Measurements from ENCODE around the gene KIFC3.
A peak's percentile ranks its signal among the peaks of the same experiment; 100 is the strongest.
"Not testable (repeated sequence)": the region's sequence is repeated elsewhere in the genome, so short reads cannot be mapped to it uniquely, and the experiment has no call there.

Gene KIFC3

DNA sequence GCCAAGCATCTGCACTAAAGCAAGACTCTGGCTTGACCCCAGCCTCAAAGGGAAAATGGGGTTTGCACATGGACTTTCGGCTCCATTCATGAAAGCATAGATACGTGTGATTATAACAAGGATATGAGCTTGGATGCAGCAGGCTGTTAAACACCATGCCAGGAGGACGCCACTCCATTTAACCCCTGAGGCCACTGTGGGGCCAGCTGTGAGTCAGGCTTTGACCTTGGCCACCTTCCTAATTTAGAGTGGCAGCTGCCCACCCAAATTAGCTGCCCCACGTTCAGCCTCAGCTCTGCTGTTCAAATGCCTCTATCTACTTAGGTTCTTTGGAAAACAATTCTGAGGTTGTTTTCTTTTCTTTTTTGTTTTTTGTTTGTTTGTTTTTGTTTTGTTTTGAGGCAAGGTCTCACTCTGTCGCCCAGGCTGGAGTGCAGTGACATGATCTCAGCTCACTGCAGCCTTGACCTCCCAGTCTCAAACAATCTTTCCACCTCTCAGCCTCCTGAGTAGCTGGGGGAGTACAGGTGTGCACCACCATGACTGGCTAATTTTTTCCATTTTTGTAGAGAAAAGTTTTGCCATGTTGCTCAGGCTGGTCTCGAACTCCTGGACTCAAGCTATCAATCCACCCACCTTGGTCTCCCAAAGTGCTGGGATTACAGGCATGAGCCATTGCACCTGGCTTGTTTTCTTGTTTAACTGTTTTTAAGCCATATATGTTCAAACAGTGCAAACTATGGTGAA is 23.2 kb upstream of the KIFC3 start:
- DNase-seq = no peak

- no peak for DNase-seq
Observed at GRCh38 chr16:57824888-57825287, 22.6 kb upstream of the KIFC3 start.

DNA sequence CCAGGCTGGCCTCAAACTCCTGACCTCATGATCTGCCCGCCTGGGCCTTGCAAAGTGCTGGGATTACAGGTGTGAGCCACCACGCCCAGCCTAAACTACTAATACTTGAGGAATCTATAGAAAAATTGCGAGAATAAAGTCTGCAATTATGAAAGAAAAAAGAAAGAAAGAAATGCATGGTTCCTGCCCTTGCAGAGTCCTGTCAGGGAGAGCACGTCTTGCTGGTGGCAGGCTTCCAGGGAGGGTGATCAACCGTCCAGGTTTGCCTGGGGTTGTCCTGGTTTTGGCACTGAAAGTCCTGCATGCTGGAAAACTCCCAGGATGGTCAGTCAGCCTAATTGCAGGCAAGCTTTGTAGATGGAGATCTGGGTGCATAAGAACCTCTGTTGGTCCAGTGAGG is 21.5 kb upstream of the KIFC3 start:
- DNase-seq = no peak

DNA sequence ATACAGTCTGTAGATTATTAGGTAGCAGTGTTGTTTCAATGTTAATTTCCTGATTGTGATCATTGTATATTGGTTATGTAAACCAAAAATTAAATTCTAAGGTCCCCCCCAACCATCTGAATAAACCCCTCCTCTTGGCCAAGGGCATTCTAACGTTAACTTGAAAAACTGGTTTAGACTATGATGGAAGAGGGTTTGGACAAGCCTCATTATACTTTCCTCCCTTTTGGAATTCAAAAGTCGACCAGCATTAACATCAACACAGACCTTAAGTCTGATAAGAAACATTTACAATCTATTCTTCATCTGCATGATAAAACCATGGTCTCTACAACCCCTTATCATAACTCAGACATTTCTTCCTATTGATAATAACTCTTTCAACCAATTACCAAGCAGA is 20.6 kb upstream of the KIFC3 start:
- no peak for DNase-seq

DNA sequence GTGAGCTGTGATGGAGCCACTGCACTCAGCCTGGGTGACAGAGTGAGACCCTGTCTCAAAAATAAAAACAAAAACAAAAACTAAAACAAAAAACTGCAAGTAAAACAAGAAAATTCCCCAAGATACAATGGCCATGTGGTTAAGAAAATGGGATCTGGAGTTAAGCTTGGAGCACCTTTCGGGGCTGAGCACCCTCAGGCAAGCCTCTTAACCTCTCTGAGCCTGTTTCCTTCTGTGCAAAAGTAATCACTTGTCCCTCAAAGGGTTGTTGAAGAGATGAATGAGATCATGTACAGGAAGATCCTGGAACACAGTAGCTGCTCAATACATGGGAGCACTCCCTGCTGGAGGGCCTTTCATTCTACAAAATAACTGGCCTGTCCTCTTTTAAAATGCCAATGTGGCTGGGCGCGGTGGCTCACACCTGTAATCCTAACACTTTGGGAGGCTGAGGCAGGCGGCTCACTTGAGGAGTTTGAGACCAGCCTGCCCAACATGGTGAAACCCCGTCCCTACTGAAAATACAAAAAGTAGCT is 19.8 kb upstream of the KIFC3 start:
- no peak for DNase-seq

DNA sequence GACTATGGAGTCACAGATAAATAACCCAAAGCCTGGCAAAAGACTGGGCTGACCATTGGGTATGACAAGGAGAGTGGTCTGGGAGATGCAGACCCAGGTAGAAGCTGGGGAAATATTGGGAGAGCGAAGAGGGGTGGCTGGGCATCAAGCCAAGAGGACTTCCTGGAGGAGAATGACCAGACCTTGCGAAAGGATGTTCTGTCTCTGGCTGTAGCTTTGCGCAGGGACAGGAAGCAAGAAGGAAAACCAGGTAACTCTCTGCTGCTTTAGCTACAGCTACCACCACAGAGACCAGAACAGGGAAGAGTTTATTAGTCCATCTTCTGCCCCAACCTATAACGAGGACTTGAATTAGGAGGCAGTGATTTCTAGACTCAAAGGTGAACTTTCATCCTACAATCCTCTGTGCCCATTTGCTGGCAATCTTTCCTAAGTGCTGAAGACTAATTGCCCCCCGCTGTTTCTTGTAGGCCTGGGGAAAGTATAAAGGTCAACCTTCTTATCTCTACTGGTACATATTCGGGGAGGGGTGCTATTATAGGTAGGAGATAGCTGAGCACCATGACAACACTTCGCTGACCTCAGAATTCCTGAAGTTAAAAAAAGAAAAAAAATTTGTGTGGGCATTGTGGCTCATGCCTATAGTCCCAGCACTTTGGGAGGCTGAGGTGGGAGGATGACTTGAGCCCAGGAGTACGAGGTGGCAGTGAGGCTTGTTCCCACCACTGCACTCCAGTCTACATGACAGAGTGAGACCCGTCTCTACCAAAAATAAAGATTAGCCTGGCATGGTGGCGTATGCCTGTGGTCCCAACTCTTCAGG is 19.1 kb upstream of the KIFC3 start:
- DNase-seq = no peak

DNA sequence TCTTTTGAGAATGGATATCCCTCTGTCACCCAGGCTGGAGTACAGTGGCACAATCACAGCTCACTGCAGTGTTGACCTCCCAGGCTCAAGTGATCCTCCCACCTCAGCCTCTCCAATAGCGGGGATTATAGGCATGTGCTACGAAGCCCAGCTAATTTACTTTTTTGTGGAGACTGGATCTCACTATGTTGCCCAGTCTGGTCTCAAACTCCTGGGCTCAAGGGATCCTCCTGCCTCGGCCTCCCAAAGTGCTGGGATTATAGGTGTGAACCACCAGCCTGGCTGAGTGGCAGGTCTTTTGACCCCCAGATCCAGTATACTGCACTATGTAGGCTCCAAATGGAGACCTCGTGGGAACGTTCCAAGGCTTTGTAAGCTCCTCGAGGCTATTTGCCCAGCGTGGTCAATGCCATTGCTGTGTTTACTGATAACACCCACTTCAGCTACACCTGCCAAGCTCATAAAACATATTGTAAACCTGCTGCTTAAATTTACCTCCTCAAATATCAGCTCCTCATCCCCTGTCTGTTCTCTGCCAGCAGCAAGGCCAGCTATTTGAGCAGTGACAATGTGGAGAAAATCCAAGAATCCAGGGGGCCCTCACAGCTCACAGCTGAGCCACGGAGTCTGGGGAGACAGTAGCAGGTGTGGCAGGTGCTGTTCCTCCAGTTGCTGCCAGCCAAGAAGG is 16.2 kb upstream of the KIFC3 start:
- DNase-seq = no peak

DNA sequence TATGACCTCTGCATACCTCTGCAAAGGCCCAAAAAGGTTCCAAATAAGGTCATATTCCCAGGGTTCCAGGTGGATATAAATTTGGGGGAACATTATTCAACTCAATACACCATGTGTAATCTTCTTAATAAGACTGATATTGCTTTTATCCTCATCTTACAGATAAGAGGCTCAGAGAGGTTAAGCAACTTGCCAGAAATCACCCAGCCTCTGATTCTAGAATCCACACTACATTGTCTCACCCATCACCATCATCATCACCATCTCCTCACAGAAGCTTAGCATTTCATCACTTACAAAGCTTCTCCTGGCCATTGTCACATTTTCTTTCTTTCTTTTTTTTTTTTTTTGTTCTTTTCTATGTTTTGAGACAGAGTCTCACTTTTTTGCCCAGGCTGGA is 15.4 kb upstream of the KIFC3 start:
- DNase-seq = no peak

- DNase-seq = peak; percentile 56
Observed at GRCh38 chr16:57815987-57816745, 13.9 kb upstream of the KIFC3 start.

GRCh38 chr16:57814896-57815295 is 12.6 kb upstream of the KIFC3 start:
- DNase-seq = no peak

- DNase-seq = no peak
Observed at GRCh38 chr16:57813466-57813865, 11.2 kb upstream of the KIFC3 start.

DNA sequence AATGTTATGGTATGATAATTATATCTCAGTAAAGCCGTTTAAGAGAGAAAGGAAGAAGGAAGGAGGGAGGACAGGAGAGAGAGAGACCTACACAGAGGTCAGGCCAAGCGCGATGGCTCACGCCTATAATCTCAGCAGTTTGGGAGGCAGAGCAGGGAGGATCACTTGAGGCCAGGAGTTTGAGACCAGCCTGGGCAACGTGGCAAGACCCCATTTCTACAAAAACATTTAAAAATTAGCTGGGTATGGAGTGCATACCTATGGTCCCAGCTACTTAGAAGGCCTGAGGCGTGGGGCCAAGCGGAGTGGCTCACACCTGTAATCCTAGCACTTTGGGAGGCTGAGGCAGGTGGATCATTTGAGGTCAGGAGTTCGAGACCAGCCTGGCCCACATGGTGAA is 9.0 kb upstream of the KIFC3 start:
- not testable (repeated sequence) for DNase-seq

- DNase-seq = peak; percentile 82
Observed at GRCh38 chr16:57810197-57811031, 8.1 kb upstream of the KIFC3 start.

DNA sequence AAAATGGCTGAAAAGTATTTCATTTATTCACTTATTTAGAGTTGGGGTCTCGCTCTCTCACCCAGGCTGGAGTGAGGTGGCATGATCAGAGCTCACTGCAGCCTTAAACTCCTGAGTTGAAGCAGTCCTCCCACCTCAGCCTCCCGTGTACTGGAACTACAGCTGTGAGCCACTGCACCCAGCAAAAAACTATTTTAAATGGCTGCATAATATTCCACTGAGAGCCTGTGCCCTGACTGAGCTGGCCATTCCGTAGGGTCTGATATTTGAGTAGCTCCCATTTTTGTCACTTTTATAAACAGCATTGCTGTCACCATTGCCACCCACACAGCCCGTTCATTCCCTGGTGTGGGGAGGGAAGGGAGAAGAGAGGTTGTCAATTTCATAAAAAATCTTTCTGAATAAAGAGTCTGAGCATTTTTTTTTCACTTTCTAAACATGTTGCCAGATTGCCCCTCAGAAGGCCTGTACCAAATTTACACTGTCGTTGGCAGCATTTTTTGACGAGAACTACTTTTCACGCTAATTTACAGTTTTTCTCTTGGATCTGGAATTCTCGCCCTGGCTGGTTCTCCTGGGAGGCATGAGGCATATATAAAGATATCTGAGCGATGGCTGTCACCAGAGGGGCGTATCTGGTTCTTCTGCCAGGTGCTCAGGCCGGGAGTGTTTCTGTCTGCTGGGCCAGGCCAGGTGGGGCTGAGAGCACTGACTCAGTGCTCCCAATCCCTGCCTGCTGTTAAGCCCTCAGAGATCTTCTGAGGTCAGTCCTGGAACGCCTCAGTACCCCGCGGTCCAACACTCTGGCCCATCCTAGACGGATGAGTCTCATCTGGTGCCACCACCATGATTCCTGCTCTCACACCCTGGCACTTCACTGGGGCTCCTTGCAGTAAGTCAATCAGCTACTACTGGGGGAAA is 7.2 kb upstream of the KIFC3 start:
- DNase-seq = no peak

DNA sequence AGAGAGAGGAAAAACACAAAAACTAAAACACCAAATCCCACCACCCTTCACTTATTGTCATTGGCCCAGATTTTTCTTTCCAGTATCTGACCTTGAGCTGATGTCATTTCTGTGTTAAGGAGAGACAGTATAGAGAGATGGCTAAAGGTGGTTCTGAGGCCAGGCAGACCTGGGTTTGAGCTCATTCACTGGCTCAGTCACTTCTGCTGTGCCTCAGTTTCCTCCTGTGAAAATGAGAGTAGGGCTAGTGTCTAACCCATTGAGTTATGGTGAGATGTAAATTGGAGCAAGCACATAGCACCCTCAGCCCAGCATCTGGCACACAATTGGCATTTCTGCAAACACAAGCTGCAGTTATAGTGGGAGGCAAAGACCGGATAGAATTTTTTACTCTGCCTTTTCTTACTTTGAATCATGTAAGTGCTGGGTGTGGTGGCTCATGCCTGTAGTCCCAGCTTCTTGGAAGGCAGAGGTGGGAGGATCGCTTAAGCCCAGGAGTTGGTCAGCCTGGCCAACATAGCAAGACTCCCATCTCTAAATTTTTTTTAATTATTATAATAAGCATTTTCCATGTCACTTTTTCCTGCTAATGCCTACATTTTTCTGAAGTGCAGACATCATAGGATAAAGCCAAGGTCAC is 6.4 kb upstream of the KIFC3 start:
- no peak for DNase-seq

- DNase-seq = peak; percentile 62
Observed at GRCh38 chr16:57807968-57808528, 5.8 kb upstream of the KIFC3 start.

DNA sequence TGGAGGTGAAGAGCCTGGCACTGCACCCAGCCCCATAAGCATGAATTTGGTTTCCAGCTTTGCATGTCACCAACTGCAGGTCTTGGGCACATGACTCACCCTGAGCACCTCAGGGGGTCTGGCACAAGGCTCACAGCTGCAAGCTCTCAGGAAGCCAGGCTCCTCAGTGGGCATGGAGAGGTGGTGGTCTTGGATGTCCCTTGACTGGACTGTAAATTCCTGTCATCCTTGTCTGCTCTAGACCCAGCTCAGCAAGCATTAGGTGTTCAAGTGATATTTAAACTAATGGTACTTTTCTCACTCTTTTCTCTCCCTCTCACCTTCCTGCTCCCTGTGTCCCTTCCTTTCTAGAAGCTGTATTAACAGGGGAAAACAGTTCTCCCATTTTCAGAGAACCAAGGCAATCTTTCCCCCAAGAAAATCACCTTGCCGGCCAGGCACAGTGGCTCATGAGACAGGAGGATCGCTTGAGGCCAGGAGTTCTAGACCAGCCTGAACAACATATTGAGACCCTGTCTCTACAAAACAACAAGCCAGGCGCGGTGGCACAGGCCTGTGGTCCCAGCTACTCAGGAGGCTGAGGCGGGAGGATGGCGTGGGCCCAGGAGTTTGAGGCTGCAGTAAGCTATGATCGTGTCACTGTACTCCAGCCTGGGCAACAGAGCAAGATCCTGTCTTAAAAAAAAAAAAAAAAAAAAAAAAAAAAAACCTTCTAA is 5.1 kb upstream of the KIFC3 start:
- DNase-seq = no peak

DNA sequence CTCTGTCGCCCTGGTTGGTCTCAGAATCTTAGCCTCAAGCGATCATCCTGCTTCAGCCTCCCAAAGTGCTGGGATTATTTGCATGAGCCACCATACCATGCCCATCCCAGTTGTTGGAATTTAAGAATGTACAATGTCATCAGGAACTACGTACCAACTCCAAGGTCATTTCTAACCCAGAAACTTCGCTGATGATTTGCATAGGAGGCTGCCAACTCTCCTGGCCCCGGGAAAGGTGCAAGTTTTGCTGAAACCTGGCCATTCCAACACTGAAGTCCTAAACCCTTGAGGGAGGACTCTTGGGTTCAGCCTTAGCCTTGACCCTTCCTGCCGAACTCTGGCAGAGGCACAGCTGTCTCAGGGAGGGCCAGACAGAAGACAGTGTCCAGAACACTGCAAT is 2.9 kb upstream of the KIFC3 start:
- DNase-seq = no peak

Data from CD4-positive, alpha-beta T cell treated with Interleukin-21 for 1 hour (primary cell).